NCI-H510A treated with DMSO at 0.1 percent for 48 hours (cell line): Measurements from ENCODE around the gene MAML2.
A peak's percentile ranks its signal among the peaks of the same experiment; 100 is the strongest.

Experiments
- DNase-seq: peaks from one replicate; lab custom pipeline; 2025; lab: John Stamatoyannopoulos, UW

The MAML2 gene

DNA sequence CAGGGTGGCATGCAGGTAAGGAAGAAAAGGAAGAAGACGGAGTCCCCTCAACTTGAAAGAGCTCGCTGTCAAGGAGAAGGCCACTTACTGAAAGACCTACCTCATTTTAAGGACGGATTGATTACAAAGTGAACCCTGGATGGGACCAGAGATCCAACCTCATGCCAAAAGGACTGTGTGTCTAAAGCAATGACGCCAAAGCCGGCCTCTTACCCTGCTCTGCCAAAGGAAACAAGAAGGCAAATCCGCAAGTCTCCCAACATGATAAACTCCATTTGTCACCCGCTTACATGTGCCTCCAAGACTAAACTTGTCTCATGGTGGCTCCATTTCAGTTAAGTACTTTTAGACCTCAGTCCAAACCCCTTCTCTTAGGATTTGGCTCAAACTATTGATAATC lies 270.4 kb downstream of the MAML2 start:
- no peak for DNase-seq

DNA sequence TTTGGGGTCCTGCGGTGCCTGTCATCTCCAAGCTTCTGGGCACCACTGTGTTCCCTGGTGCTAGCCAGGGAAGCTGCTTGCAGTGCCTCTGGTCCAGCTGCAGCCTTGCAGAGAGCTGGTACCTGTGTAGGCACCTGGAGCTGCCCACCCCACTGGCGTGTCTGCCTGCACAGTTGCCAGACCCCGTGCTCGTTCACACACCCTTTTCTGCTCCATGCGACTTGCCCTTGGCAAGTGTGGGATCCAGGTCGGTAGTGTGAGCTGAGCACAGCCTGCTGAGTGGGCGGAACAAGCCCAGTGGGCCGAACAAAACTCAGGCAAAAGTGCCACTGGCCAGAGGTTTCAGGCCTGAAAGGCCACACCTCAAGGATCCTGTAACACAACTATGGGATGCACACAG lies 272.5 kb downstream of the MAML2 start:
- DNase-seq = no peak

DNA sequence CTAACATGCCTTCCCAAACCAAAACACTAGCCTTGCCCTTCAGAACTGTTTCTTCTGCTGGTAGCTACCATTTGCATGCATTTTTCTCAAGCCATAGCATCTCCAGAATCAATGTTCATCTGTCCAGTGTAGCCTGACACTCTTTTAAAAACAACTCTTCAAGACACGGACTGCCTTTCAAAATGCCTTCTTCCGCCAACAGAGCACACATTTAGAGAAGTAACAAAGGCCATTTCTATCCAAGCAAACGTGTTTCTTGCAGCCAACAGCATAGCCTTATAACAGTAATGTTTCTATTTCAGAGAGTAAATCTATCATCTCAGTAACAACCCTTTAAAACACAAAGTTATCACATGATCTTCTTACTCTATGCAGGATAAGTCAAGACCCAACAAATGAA lies 275.8 kb downstream of the MAML2 start:
- DNase-seq = no peak

DNA sequence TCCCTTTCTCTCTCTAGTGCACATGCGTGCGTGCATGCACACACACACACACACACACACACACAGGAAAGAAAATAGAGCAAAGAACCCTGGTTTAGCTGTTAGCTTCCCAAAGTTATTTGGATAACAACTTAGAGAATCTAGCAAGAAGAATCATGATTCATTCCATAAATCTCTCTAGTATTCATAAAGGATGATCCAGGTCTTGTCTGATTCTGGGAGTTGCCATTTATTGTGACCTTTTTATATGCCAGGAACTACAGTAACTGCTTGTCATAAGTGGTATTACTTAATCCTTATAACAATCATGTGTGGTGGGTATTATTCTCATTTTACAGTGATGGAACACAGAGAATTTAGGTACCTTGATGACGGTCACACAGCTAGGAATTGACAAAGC lies 277.6 kb downstream of the MAML2 start:
- no peak for DNase-seq

DNA sequence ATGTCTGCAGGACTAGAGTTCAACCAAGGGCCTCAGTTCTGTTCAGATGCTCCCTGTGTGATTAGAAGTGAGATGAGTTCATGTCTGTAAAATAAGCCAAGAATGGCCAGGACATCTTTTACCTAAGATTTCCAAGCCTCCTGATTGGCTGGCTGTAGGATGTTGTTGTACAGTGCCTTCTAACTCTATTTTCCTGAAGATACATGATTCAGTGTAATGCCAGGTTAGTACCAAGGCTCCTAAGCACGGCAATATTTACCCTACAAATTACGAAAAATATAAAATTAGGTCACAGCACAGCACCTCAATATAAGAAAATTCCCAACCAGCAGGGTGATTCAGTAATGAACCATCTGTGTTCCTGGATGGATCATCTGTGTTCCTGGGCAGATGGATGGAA lies 279.1 kb downstream of the MAML2 start:
- no peak for DNase-seq

DNA sequence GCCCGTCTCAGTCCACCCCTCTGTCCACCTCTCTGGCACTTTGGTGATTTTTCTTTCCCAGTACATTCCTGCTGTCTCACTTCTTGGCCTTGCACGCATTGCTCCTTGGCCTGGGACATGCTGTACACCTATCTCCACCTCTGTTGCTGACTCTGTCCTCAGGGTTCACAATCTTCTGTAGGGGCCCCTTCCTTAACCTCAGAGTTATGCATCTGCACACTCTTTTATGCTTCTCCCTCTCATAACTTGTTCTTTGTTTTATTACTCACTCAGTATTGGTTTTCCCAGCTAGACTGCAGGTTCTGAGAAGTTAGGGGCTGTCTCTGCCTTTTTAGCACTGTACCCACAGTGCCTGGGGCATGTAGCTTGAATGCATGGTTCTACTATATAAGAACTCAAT lies 279.9 kb downstream of the MAML2 start:
- DNase-seq = no peak

DNA sequence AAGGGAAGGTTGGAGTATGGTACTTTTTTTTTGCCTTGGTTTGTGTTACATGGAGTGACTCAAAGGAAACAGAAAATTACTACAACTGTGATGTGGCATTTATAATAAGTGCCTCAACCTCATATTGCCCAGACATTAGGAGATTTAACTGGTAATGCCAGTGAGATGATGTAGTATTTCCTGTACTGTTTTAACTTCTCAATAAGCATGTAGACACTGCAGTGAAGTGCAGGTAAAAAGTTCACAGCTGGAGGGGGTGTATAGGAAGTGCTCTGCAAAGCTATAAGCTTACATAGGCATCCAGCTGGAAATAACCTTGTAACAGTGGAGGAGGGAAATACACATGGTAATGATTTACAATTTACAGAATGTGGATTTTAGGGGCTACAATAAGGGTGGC lies 280.9 kb downstream of the MAML2 start:
- no peak for DNase-seq

DNA sequence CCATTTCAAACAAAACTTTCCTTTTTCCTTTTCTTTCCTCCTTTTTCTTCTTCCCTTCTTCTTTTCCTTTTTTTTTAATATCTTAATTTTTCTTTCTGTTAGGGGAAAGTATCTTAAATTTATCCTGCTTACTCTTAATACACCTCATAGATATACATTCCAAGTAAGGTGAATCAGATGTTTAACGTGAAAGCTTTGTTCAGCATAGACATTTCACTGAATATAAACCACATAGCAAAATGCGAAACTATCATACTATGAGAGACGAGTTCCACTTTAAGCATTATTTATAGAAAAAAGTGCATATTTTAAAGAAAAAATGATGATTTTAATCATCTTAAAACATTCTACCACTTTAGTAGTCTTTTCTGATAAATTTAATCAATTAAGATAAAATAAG lies 281.3 kb downstream of the MAML2 start:
- no peak for DNase-seq

DNA sequence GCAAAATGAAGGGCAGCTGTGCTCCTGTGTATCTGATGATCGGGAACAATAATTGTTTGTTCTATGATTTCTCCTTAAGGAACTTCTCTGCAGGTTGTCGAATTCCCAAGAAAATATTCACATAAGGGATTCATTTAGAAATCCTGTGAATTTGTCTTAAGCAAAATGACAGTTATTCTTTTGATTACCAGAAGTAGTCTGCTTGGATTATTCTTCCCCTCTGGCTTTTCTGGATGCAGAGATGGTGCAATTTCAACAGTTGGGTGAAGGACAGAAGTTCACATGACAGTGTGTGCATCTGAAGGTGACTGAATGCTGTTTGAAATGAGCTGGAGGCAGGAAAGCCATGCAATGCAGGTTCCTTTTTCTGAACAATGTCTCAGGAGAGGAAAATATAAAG lies 281.9 kb downstream of the MAML2 start:
- no peak for DNase-seq

DNA sequence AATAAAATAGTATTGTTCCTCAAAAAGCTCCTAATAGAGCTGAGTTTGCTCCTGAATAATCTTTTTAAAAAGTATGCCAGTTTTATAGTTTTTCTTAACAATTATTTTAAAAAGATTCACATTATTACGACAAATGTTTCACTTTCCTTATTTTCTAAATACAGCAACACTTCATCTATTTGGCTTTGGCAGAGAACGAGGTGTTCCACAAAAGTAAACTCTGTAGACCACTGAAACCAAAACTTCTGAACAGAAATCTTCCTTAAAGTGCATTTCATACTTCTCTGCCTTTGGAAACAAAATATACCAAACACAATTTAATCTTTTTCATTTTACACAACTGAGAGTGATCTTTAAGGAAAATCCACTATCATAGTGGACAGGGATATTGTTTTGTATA lies 285.5 kb downstream of the MAML2 start:
- DNase-seq = no peak

DNA sequence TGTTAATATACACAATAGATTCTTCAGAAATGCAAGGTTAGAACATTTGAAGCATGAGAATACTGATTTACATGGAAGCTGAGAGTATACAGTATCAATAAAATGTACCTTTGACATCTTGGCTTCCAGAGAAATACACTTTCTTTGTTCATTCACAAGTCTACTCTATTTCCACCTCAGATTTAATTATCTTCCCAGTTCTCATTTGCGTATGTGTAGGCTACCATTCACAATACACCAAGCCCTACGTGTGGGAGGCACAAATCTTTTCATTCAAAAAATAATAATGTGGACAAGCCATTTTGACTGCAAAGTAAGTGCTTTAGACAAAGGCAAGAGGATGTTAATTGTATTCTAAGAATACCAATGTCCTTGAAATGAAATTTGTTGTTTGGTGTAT lies 286.4 kb downstream of the MAML2 start:
- no peak for DNase-seq

DNA sequence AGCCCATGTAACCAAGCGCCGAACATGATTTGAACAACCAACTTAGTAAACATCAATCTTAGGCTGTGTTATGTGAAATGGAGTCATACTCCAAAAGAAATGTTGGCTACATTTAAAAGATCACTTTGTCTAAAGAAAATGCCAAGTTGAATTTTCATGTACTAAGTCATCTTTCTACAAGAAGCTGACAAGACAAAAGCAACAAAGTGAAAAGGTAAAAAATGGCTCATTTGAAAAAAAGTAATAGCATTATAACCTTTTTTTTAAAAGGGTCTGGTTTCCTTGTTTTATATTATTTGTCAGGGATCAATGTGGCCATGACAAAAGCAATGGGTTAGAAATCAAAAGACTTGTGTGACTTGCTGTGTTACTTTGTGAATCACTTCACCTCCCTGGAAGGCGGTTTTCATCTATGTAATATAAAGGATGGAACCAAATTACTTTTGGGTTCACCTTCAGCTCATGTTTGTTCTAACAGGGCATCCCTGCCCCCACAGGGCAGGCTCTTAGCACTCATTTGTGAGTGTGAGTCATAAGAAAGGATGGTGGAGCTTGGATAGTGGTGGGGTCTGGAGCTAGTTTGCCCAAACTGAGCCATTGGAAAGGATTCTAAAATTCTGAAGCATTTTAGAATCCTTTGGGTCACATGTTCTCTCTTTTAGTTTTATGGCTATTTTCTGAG lies 287.1 kb downstream of the MAML2 start:
- no peak for DNase-seq

DNA sequence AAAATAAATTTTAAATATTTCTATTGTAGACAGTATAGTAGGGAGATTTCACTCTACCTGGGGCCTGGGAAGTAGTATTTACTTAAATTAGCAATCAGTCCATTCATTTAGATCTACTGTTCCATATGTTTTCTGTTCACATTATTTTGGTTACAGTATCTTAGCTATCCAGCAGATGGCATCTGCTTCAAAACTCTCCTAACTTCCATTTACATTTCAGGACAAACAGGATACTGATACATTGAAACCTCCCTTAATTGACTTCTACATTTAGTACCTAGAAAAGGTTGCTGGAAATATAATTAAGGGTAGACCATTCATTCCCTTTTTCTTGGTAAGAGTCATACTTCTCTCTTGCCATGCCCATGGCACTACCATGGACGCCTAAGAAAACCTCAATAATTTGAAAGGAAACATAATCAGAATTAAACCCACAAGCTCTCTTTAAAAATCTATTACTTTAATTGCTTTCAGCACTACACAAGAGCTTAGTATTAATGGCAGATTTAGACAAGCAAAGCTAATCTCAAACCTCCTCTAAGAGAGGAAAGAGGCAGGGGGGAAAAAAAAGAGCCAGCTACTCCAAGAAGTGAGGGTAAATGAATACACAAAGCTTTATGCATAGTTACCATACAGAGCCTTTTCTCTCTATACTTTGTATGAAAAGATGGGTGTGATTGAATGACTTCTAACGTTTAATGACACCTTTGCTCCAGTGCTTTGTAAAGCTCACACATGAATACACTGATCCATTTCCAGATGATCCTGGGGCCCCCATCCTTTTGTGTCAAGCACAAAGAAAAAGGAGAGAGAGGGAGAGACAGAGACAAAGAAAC lies 287.9 kb downstream of the MAML2 start:
- DNase-seq = peak; percentile 19

DNA sequence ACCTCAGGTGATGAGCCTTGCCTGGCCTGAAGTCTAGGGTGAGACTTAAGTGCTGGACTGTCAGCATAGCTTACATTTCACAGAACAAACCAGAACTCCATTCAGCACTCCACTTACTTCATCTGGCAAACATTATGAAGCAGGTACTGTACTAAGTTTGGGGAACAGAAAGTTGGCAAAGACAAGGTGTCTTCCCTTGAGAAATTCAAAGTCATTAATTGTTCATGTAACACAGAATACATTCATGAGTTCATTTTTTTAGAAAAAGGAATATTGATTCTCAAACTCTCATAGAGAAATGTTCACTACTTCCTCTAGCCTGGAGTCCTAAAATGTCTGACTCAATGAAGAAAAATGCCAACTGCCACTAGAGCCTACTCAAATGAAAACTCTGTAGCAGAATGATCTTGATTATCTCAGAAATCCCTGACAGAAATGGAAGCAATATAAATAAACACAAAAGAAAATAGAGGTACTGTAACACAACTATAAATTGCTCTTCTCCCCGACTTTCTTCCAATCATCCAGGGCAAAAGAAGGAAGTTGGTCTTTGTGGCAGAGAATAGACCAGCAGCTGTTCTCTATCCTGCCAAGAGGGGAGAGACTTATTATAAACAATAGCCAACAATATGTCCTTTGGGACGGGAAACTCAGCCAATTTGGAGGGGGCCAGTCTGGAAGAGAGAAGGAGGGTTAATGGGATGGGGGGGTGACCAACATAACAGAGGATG lies 289.9 kb downstream of the MAML2 start:
- DNase-seq = no peak

DNA sequence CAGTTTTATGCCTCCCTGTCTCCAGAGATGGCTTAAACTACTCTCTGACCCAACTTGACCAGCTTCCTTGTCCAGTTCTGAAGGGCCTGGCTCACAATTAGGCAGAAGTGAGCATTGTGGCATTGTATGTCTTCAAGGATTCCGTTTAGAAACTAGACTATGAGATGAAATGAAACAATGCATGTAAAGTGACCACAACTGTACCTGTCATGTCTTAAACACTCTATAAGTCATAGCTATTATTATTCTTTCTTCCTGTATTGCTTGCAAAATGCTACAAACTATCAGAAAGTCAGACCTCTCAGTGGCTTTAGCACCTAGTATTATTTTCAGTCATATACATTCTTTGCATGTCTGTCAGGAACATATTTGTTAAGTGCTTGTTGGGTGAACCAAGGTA lies 291.2 kb downstream of the MAML2 start:
- no peak for DNase-seq

DNA sequence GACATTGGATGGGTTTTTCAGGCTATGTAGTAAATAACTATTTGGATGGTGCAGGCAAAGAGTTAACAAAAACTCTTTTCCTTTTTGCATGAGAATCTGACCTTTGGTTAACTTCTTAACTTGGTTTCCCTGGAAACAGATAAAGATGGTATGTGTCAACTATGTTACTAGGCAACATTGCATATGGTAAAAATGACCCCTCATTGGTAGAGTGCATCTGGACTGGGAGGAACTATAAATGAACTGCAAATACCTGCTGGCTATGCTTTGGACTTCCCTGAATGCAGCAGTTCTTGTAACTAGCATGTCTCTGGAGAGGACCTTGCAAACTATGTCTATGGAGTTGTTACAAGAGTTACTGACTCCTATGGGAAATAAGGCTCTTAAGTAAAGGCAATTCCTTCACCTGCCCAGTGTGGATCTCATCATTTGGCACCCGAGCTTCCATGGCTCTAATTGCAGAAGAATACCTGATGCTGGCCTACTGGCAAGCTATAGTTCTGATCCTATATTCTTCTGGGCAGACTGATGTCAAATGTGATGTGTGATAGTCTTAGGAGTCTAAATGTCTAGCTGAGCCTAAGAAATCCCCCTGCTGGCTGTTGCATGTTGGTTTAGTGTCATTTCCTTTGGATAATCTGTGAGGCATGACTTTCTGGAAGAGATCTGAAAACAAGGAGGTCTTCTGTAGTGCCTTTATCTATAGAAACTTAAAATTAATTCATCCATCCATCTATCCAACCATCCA lies 292.4 kb downstream of the MAML2 start:
- no peak for DNase-seq

DNA sequence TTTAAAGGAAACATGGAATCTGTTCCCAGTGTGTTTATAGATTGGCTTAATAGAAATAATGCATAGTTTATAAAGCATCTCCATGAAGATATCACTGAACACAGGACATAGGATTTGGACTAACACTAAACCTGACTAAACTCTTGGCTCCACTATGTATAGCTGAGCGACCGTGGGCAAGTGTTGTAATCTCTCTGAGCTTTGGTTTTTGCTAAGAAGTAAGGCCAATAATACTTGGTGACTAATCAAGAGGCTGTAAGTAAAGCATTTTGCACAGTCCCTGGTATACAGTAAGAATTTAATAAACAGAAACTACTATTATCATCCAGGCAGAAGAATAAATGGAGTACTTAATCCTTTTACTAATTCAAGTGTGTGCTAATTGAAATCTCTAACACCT lies 293.6 kb downstream of the MAML2 start:
- DNase-seq = no peak

DNA sequence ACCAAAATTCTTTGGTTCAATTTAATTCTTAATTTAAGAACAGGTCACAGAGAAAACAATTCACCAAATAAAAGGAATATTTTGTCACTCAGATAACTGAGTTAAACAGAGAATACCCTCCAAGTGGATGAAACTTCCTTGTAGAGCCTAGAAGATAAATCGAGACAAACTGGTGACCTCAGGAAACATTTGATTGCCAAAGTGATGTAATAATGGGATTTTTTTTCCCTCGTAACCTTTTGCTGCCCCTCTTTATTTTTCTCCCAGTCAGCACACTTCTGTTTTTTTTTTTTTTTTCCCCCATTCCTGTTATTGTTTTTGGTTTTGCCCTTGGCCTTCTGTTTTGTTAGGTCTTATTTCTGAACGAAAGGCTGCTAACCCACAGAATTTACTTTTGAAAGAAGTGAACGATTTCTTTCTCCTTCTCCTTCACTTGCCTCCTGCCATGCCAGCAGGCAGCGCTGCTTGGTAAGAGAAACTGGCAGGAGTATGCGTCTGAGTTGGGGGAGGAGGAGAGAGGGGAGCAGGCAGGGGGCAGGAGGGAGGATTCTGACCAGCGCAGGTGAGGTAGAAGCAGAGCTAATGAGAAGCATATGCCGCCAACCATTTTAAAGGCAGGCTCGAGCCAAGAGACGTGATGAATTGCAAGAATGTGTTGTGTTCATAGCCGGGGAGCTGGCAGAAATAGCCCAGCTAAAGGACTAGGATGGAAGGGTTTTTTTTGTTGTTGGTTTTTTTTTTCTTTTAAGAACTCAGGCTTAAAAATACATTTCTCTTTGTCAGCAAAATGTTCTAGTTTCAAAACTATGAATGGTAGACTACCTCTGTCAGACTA lies 297.2 kb downstream of the MAML2 start:
- no peak for DNase-seq

DNA sequence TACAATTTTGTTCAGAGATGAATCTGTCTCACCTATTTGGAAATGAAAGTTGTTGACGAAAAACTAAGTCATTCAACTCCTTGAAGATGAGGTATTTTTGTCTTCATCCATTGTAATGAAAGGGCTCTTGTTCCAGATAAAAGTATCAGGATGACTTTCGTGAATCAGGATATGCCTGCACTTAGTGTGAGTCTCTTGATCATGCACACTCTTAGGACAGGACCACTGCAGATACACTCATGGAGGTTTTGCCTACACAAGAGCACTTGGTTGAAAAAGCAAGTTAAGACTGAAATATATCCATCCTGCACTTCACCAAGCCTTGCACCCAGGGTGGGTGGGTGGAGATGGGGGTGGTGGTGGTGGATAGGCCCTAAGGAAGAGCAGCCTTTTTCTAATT lies 298.2 kb downstream of the MAML2 start:
- no peak for DNase-seq

DNA sequence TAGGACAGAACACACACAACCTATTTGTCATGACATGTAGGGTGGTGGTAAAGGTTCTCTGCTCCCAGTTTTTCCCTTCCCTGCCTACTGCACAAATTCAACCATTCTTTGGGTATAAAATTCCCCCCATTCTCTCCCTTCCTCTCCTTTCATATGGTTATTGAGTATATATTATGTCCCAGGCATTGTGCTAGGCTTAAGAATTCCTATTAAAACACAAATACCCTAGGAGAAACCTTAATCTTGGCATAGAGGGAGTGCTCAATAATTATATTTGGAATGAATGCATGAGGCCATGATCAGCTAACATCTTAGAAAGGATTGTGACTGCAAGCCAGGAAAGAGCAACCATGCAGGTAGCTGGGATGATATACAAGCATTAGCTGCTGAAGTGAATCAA lies 298.7 kb downstream of the MAML2 start:
- no peak for DNase-seq

DNA sequence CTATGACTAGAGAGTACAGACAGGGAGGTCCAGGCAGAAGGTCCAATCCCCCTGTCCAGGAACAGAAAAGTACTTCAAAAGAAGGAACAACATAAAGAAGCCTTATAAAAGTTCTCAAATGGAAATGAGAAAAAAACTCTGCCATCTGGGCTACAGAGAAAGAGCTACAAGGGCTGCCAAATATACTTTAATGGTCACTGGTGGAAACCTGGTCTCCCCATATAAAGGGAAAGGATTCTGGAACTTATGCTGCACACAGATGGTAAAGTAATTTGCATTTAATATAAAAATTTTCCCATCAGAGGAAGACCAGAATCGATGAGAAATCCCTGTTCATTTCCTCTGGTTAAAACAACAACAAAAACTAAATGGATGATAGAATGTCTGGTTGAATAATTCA lies 299.7 kb downstream of the MAML2 start:
- DNase-seq = no peak

DNA sequence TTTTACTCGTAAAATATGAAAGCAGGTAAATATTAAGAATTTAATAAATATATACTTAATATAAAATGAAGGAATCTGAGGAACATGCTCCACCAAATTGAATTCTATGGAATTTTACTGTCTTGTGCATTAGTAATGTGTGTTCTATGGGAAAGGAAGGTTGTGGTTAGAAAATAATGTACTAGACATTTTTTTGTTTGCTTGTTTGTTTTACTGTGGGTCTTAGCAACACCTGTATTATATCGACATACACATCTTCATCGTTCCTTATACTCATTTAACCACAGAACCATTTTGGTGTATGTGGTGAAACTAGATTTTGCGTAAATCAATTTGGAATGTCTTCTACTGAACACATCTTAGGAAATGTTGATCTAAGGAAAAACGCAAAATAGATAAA lies 304.9 kb downstream of the MAML2 start:
- DNase-seq = no peak
